H1 (cell line): ENCODE results near the gene MAFG. TPM values are rescaled to one million over a fixed set of nuclear protein-coding genes. Genes with fewer than 3 reads are reported as not detected.
"Not testable (repeated sequence)": the region's sequence is repeated elsewhere in the genome, so short reads cannot be mapped to it uniquely, and the experiment has no call there.

ENCODE experiments used
- CTCF ChIA-PET: fragments of 300-600 bp; sonication (Branson Sonifier 250); formaldehyde crosslinking; loops from one replicate; lab custom pipeline; 2021; ENCODE audit not compliant: partially characterized antibody; lab: Charles Lee
- POLR2A ChIA-PET: fragments of 300-600 bp; sonication (Branson Sonifier 250); formaldehyde crosslinking; loops from one replicate; lab custom pipeline; 2021; ENCODE audit warnings: inconsistent platforms; ENCODE audit not compliant: partially characterized antibody; lab: Charles Lee
- DNase-seq, 2 experiments: peaks; one replicate each; pipeline versions ENCODE4 v3.0.0 to v3.0.0-alpha.2; 2010 to 2022; ENCODE audit warnings: low spot score in 2 of 2, low read depth in 1 of 2, mixed read lengths in 1 of 2
- FAIRE-seq: peaks from 2 replicates; lab custom pipeline; 2011; peaks lifted over from hg19 to GRCh38; lab: Jason Lieb, UNC
- H2AFZ ChIP-seq: 2 replicates; pipeline ENCODE4 v1.8.1; 2012; ENCODE audit warnings: low read length, inconsistent platforms
- H2AK5ac ChIP-seq: 2 replicates; pipeline ENCODE4 v1.6.1; 2013; ENCODE audit warnings: low read depth, low read length
- H2BK120ac ChIP-seq: replicated peaks from 2 replicates; pipeline ENCODE3; 2013; ENCODE audit warnings: low read depth, low read length, inconsistent platforms
- H2BK12ac ChIP-seq: 2 replicates; pipeline ENCODE4 v1.6.1; 2013; ENCODE audit warnings: low read depth, low read length
- H2BK15ac ChIP-seq: 2 replicates; pipeline ENCODE4 v1.6.1; 2013; ENCODE audit warnings: low read length
- H2BK20ac ChIP-seq: 2 replicates; pipeline ENCODE4 v1.6.1; 2013; ENCODE audit warnings: low read length
- H2BK5ac ChIP-seq: 2 replicates; pipeline ENCODE4 v1.6.1; 2013; ENCODE audit warnings: low read depth, low read length
- H3K14ac ChIP-seq: 2 replicates; pipeline ENCODE4 v1.6.1; 2013; ENCODE audit warnings: inconsistent platforms; ENCODE audit not compliant: insufficient read length
- H3K18ac ChIP-seq: 2 replicates; pipeline ENCODE4 v1.6.1; 2013; ENCODE audit warnings: low read length; ENCODE audit errors: extremely low read depth
- H3K23ac ChIP-seq: 2 replicates; pipeline ENCODE4 v1.6.1; 2013; ENCODE audit warnings: inconsistent platforms; ENCODE audit not compliant: insufficient read length
- H3K23me2 ChIP-seq: 2 replicates; pipeline ENCODE4 v1.6.1; 2013; ENCODE audit warnings: low read depth, low read length
- H3K27ac ChIP-seq: 2 replicates; pipeline ENCODE4 v1.6.1; 2011; ENCODE audit warnings: low read depth, low read length, inconsistent platforms
- H3K27me3 ChIP-seq, 4 experiments: replicated peaks in 1 of 4; 1 replicate in 1 of 4; 2 replicates in 3 of 4; pipeline versions ENCODE4 v1.6.1 to v1.8.1; 2011 to 2013; ENCODE audit warnings: low read length in 3 of 4, mild to moderate bottlenecking in 3 of 4, inconsistent platforms in 2 of 4, mixed read lengths in 2 of 4, moderate library complexity in 1 of 4; ENCODE audit not compliant: control insufficient read depth in 3 of 4, insufficient read depth in 3 of 4; ENCODE audit errors: extremely low read depth in 1 of 4
- H3K36me3 ChIP-seq, 4 experiments: 2 replicates each; pipeline versions ENCODE4 v1.6.1 to v1.8.1; 2011 to 2013; ENCODE audit warnings: mild to moderate bottlenecking in 4 of 4, low read length in 3 of 4, moderate library complexity in 2 of 4, control low read depth in 1 of 4, inconsistent platforms in 1 of 4; ENCODE audit not compliant: insufficient read depth in 4 of 4, control insufficient read depth in 2 of 4
- H3K4ac ChIP-seq: replicated peaks from 2 replicates; pipeline ENCODE3; 2013; ENCODE audit warnings: low read length, low read depth, mixed read lengths, inconsistent platforms; ENCODE audit not compliant: insufficient read length
- H3K4me1 ChIP-seq, 4 experiments: replicated peaks in 1 of 4; 1 replicate in 1 of 4; 2 replicates in 3 of 4; pipeline versions ENCODE4 v1.6.1 to v1.8.1; 2011 to 2013; ENCODE audit warnings: low read length in 3 of 4, inconsistent platforms in 2 of 4, mixed read lengths in 1 of 4; ENCODE audit not compliant: insufficient read depth in 4 of 4, control insufficient read depth in 3 of 4
- H3K4me2 ChIP-seq, 2 experiments: 2 replicates each; pipeline versions ENCODE4 v1.6.1 to v1.8.1; 2011 to 2013; ENCODE audit warnings: low read depth in 2 of 2, low read length in 2 of 2, control low read depth in 1 of 2, inconsistent platforms in 1 of 2, mild to moderate bottlenecking in 1 of 2; ENCODE audit not compliant: insufficient read depth in 1 of 2
- H3K4me3 ChIP-seq, 4 experiments: fragments of 200-600, 300-600 bp in 1 of 4; sonication (generic), shearing (Covaris generic), sonication (Bioruptor Twin) in 1 of 4; 2 replicates each; pipeline versions ENCODE4 v1.5.1 to v1.8.1; 2011 to 2016; ENCODE audit warnings: low read length in 4 of 4, low read depth in 3 of 4, control low read depth in 2 of 4, inconsistent platforms in 2 of 4, mild to moderate bottlenecking in 2 of 4, mixed read lengths in 1 of 4, moderate library complexity in 1 of 4; ENCODE audit not compliant: insufficient read depth in 2 of 4; ENCODE audit errors: extremely low read depth in 1 of 4
- H3K56ac ChIP-seq: replicated peaks from 2 replicates; pipeline ENCODE3; 2013; ENCODE audit warnings: low read depth, mild to moderate bottlenecking, mixed read lengths, low read length, inconsistent platforms; ENCODE audit not compliant: insufficient read length
- H3K79me1 ChIP-seq: 2 replicates; pipeline ENCODE4 v1.6.1; 2013; ENCODE audit warnings: low read depth, low read length, control low read depth
- H3K79me2 ChIP-seq, 2 experiments: 2 replicates each; pipeline versions ENCODE4 v1.6.1 to v1.8.1; 2012 to 2013; ENCODE audit warnings: low read length in 2 of 2, mild to moderate bottlenecking in 2 of 2, inconsistent platforms in 1 of 2; ENCODE audit not compliant: insufficient read depth in 2 of 2, control insufficient read depth in 1 of 2
- H3K9ac ChIP-seq, 4 experiments: replicated peaks in 1 of 4; 1 replicate in 1 of 4; 2 replicates in 3 of 4; pipeline versions ENCODE4 v1.6.1 to v1.8.1; 2011 to 2013; ENCODE audit warnings: low read depth in 3 of 4, low read length in 3 of 4, control low read depth in 2 of 4, mild to moderate bottlenecking in 2 of 4, moderate library complexity in 2 of 4, inconsistent platforms in 1 of 4; ENCODE audit errors: extremely low read depth in 1 of 4
- H3K9me3 ChIP-seq, 2 experiments: 2 replicates each; pipeline versions ENCODE4 v1.6.1 to v1.8.1; 2012 to 2013; ENCODE audit warnings: mild to moderate bottlenecking in 2 of 2, moderate library complexity in 2 of 2, control low read depth in 1 of 2, inconsistent platforms in 1 of 2, low read depth in 1 of 2, low read length in 1 of 2, mixed read lengths in 1 of 2; ENCODE audit not compliant: insufficient read depth in 2 of 2
- H4K20me1 ChIP-seq, 2 experiments: replicated peaks in 1 of 2; 2 replicates each; pipeline versions ENCODE3 to v1.8.1; 2011 to 2013; ENCODE audit warnings: inconsistent platforms in 2 of 2, low read length in 2 of 2, mild to moderate bottlenecking in 1 of 2; ENCODE audit not compliant: insufficient read depth in 2 of 2, control insufficient read depth in 1 of 2
- H4K5ac ChIP-seq: 2 replicates; pipeline ENCODE4 v1.6.1; 2013; ENCODE audit warnings: low read length, low read depth, mixed read lengths, inconsistent platforms; ENCODE audit not compliant: insufficient read length
- H4K8ac ChIP-seq: 2 replicates; pipeline ENCODE4 v1.8.0; 2013; ENCODE audit warnings: mild to moderate bottlenecking, moderate library complexity, low read length, inconsistent platforms; ENCODE audit not compliant: insufficient read depth; ENCODE audit errors: extremely low read depth
- H4K91ac ChIP-seq: replicated peaks from 2 replicates; pipeline ENCODE3; 2013; ENCODE audit warnings: low read length, mixed read lengths, inconsistent platforms; ENCODE audit not compliant: insufficient read length
- WGBS, 2 experiments: shearing (Covaris generic) in 1 of 2; methylation state at CpG; one replicate each; pipeline versions ENCODE4 v1.1.6 to v1.1.7; 2013 to 2015; ENCODE audit warnings: low lambda C conversion rate in 2 of 2, mixed read lengths in 2 of 2, inconsistent platforms in 1 of 2, low coverage in 1 of 2, missing lambda C conversion rate in 1 of 2; ENCODE audit not compliant: insufficient replicate concordance in 2 of 2, insufficient coverage in 1 of 2, insufficient read length in 1 of 2; ENCODE audit errors: extremely low coverage in 1 of 2, missing lambda C conversion rate in 1 of 2; 5-methylcytosine and 5-hydroxymethylcytosine counted together
- polyA plus RNA-seq, 7 experiments: library from polyadenylated mRNA; depleted of rRNA in 3 of 7; stranded (reverse) in 5 of 7; unstranded in 2 of 7; fragments of >200 nt in 5 of 7; fragments of 200-250 nt in 2 of 7; gene quantifications; 1 replicate in 5 of 7; 2 replicates in 1 of 7; 4 replicates in 1 of 7; pipeline versions ENCODE4 v1.2.1 to v1.2.3, GENCODE V29; 2011 to 2013; ENCODE audit warnings: missing spikeins in 2 of 7, mixed read lengths in 2 of 7
- total RNA-seq: library from RNA; stranded (reverse); fragmentation: NEBNext Ultra II Directional; extraction: Animal tissue kit (Norgen Biotek cat#: 25700); gene quantifications from 2 replicates; pipeline ENCODE4 v1.2.1, GENCODE V29; 2021

MAFG gene
- total and polyA plus RNA-seq, 2 of the 8 experiments (the other 6 are each of a cell fraction or from before 2014, with no cell fraction given) = 25.5 to 26.9 TPM

DNA sequence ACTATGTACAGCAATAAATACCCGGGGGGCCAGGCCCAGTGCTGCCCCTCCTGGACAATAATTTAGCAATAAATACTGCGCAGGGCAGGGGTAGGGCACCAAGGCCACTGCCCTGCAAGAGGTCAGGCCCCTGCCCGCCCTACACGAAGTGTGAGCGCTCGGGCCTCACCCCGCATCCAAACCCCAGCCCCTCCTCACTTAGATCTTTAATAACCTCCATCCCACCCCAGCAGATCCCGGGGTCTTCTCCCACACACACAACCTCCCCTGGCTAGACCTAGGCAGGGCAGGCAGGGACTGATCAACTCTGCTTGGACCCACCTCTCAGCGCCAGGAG, 9.2 kb downstream of the MAFG start:
- H3K23me2 ChIP-seq, H3K56ac ChIP-seq, H2AK5ac ChIP-seq, H4K8ac ChIP-seq, H4K5ac ChIP-seq, H2BK15ac ChIP-seq, H3K27me3 ChIP-seq, H3K14ac ChIP-seq, H4K91ac ChIP-seq, FAIRE-seq, H3K9me3 ChIP-seq, H3K4ac ChIP-seq, H2BK5ac ChIP-seq, H2BK20ac ChIP-seq, H2AFZ ChIP-seq, H3K18ac ChIP-seq, H2BK120ac ChIP-seq, H3K23ac ChIP-seq, H2BK12ac ChIP-seq, H3K27ac ChIP-seq, H3K9ac ChIP-seq, DNase-seq: not testable (repeated sequence)
- peaks cover 15 to 39% of the 10 kb centered on the region in 2 experiments for H4K20me1 ChIP-seq
- peak overlapping the region; percentile 71 to 87 for H3K4me2 ChIP-seq
- POLR2A ChIA-PET = interaction anchor here (1.3 to 1.7 kb wide), 3 partner anchors 17 to 52 kb away, joined by 3 to 8 read pairs (median 5); partner anchors contain the start of genes NPB and PYCR1
- WGBS, 2 experiments = 48% methylated on average over 9 of the region's 9 CpGs; no CpG with 5 or more reads in 1 of the 2 experiments
- peak overlapping the region; percentile 5 to 90 (median 72); a peak in 5 of 8 replicates for H3K4me3 ChIP-seq
- H3K79me1 ChIP-seq = peaks cover 25% of the 10 kb centered on the region
- peaks cover 7 to 55% of the 10 kb centered on the region in 2 experiments; a peak in 3 of 4 replicates for H3K79me2 ChIP-seq
- H3K4me1 ChIP-seq = peaks cover 0 to 17% (median 8%) of the 10 kb centered on the region in 4 experiments; a peak in 6 of 7 replicates
- CTCF ChIA-PET = interaction anchor here (1.3 to 2.1 kb wide), 2 partner anchors 26 to 48 kb away, joined by 3 to 7 read pairs; partner anchors contain the start of gene ARHGDIA
- H3K36me3 ChIP-seq = peaks cover 7 to 39% (median 26%) of the 10 kb centered on the region in 4 experiments
